Smooth muscle cell (in vitro differentiated cells): ENCODE measurements around the gene XPNPEP1. TPM values are rescaled to one million over a fixed set of nuclear protein-coding genes. Genes with fewer than 3 reads are reported as not detected.

Experiments
- DNase-seq: peaks from one replicate; lab custom pipeline; 2025; ENCODE audit not compliant: unreplicated experiment; lab: John Stamatoyannopoulos, UW
- H2AFZ ChIP-seq: fragments of 200-600 bp; sonication (generic); 2 replicates; pipeline ENCODE4 v1.6.0; 2016; ENCODE audit warnings: antibody characterized with exemption, low read depth, mild to moderate bottlenecking
- H3F3A ChIP-seq: fragments of 200-600 bp; sonication (generic); 2 replicates; pipeline ENCODE4 v1.6.0; 2017; ENCODE audit warnings: antibody characterized with exemption, low read depth
- H3K27ac ChIP-seq: fragments of 200-600 bp; sonication (generic); 2 replicates; pipeline ENCODE4 v1.5.1; 2016; ENCODE audit warnings: low read depth, mild to moderate bottlenecking
- H3K27me3 ChIP-seq: fragments of 200-600 bp; sonication (generic); 2 replicates; pipeline ENCODE4 v1.6.1; 2016; ENCODE audit warnings: low read depth, mild to moderate bottlenecking
- H3K36me3 ChIP-seq: fragments of 200-600 bp; sonication (generic); 2 replicates; pipeline ENCODE4 v1.5.1; 2016; ENCODE audit warnings: low read depth
- H3K4me1 ChIP-seq: fragments of 200-600 bp; sonication (generic); 2 replicates; pipeline ENCODE4 v1.5.1; 2016; ENCODE audit warnings: low read depth
- H3K4me2 ChIP-seq: fragments of 200-600 bp; sonication (generic); 2 replicates; pipeline ENCODE4 v1.6.0; 2016; ENCODE audit warnings: mild to moderate bottlenecking
- H3K4me3 ChIP-seq: fragments of 200-600 bp; sonication (generic); 2 replicates; pipeline ENCODE4 v1.5.1; 2016; ENCODE audit warnings: mild to moderate bottlenecking
- H3K79me2 ChIP-seq: fragments of 200-600 bp; sonication (generic); 2 replicates; pipeline ENCODE4 v1.6.0; 2016; ENCODE audit warnings: low read depth, mild to moderate bottlenecking
- H3K9ac ChIP-seq: fragments of 200-600 bp; sonication (generic); 2 replicates; pipeline ENCODE4 v1.6.0; 2016; ENCODE audit warnings: low read depth
- H3K9me3 ChIP-seq: fragments of 200-600 bp; sonication (generic); replicated peaks from 2 replicates; pipeline ENCODE4 v1.5.1; 2016; ENCODE audit warnings: low read depth
- H4K20me1 ChIP-seq: fragments of 200-600 bp; sonication (generic); 2 replicates; pipeline ENCODE4 v1.6.0; 2016; ENCODE audit warnings: low read depth
- CTCF ChIP-seq: fragments of 200-600 bp; sonication (generic); IDR thresholded peaks from 2 replicates; pipeline ENCODE4 v1.5.1; 2017; ENCODE audit warnings: borderline replicate concordance, mild to moderate bottlenecking, antibody characterized with exemption; ENCODE audit not compliant: insufficient read depth, poor library complexity, severe bottlenecking
- WGBS: methylation state at CpG from one replicate; pipeline ENCODE4 v1.1.7; 2016; ENCODE audit warnings: low lambda C conversion rate; 5-methylcytosine and 5-hydroxymethylcytosine counted together
- polyA plus RNA-seq: library from polyadenylated mRNA; unstranded; fragments of >200 nt; fragmentation: Nextera tagmentation; extraction: Ambion mirVana; gene quantifications from 2 replicates; pipeline ENCODE4 v1.2.1, GENCODE V29; 2016
- total RNA-seq: library from RNA; depleted of rRNA; stranded (reverse); fragments of >200 nt; gene quantifications from 2 replicates; pipeline ENCODE4 v1.2.3, GENCODE V29; 2014

The XPNPEP1 gene
- total and polyA plus RNA-seq, 2 experiments from 2014 or later, result 63.0 to 147 TPM

GRCh38 chr10:109929501-109930219 lies 6.3 kb upstream of the XPNPEP1 start:
- WGBS, result 85% methylated on average over 3 of the region's 3 CpGs
- Histone ChIP-seq H3K9ac (no peak overlapping the region), H3K79me2 (no peaks in the 10 kb centered on the region), H2AFZ (no peak overlapping the region), H3K27ac (no peak overlapping the region), H3K9me3 (no peaks in the 10 kb centered on the region), H3K4me3 (no peak overlapping the region), H3F3A (no peaks in the 10 kb centered on the region), H3K27me3 (no peaks in the 10 kb centered on the region), H4K20me1 (no peaks in the 10 kb centered on the region), H3K36me3 (no peaks in the 10 kb centered on the region), H3K4me1 (peaks cover 11% of the 10 kb centered on the region), H3K4me2 (no peak overlapping the region)
- DNase-seq, result no peak
- no peak for TF ChIP-seq CTCF

GRCh38 chr10:109928475-109928891 lies 5.2 kb upstream of the XPNPEP1 start:
- Histone ChIP-seq H4K20me1 (no peaks in the 10 kb centered on the region), H3K4me2 (no peak overlapping the region), H3K4me1 (no peaks in the 10 kb centered on the region), H3K27me3 (no peaks in the 10 kb centered on the region), H3K4me3 (no peak overlapping the region), H3F3A (no peaks in the 10 kb centered on the region), H2AFZ (no peak overlapping the region), H3K9ac (no peak overlapping the region), H3K79me2 (no peaks in the 10 kb centered on the region), H3K36me3 (no peaks in the 10 kb centered on the region), H3K27ac (no peak overlapping the region), H3K9me3 (no peaks in the 10 kb centered on the region)
- no peak for DNase-seq
- TF ChIP-seq CTCF, result no peak
- 96% methylated on average over 1 of the region's 1 CpG for WGBS

GRCh38 chr10:109926825-109927224 lies 3.5 kb upstream of the XPNPEP1 start:
- H3K4me2 ChIP-seq, result no peak overlapping the region
- H3K4me1 ChIP-seq, result peaks cover 9% of the 10 kb centered on the region
- no peak overlapping the region for H2AFZ ChIP-seq
- no peaks in the 10 kb centered on the region for H4K20me1 ChIP-seq
- H3K9ac ChIP-seq, result no peak overlapping the region
- H3K9me3 ChIP-seq, result no peaks in the 10 kb centered on the region
- 91% methylated on average over 2 of the region's 2 CpGs for WGBS
- TF ChIP-seq CTCF, result no peak
- H3K79me2 ChIP-seq, result peaks cover 12% of the 10 kb centered on the region
- no peak for DNase-seq
- no peak overlapping the region for H3K27ac ChIP-seq
- no peak overlapping the region for H3K4me3 ChIP-seq
- no peaks in the 10 kb centered on the region for H3K27me3 ChIP-seq
- H3K36me3 ChIP-seq, result no peaks in the 10 kb centered on the region
- no peaks in the 10 kb centered on the region for H3F3A ChIP-seq

GRCh38 chr10:109926061-109926745 lies 2.9 kb upstream of the XPNPEP1 start:
- H3K4me2 ChIP-seq, result no peak overlapping the region
- no peaks in the 10 kb centered on the region for H4K20me1 ChIP-seq
- no peak overlapping the region for H3K9ac ChIP-seq
- peaks cover 19% of the 10 kb centered on the region for H3K79me2 ChIP-seq
- no peak overlapping the region for H3K4me3 ChIP-seq
- H3K27me3 ChIP-seq, result no peaks in the 10 kb centered on the region
- no peak overlapping the region for H2AFZ ChIP-seq
- no peaks in the 10 kb centered on the region for H3K9me3 ChIP-seq
- 98% methylated on average over 10 of the region's 10 CpGs for WGBS
- DNase-seq, result no peak
- TF ChIP-seq CTCF, result no peak
- no peak overlapping the region for H3K27ac ChIP-seq
- H3K36me3 ChIP-seq, result no peaks in the 10 kb centered on the region
- peaks cover 12% of the 10 kb centered on the region for H3K4me1 ChIP-seq
- no peaks in the 10 kb centered on the region for H3F3A ChIP-seq
